IPS-NIHi7 (cell line): ENCODE measurements around the gene TENM3.
"Not testable (repeated sequence)": the region's sequence is repeated elsewhere in the genome, so short reads cannot be mapped to it uniquely, and the experiment has no call there.

Experiments used
- DNase-seq: peaks from one replicate; pipeline ENCODE4 v3.0.0; 2012; ENCODE audit warnings: mixed read lengths; ENCODE audit errors: extremely low spot score

TENM3 gene

DNA sequence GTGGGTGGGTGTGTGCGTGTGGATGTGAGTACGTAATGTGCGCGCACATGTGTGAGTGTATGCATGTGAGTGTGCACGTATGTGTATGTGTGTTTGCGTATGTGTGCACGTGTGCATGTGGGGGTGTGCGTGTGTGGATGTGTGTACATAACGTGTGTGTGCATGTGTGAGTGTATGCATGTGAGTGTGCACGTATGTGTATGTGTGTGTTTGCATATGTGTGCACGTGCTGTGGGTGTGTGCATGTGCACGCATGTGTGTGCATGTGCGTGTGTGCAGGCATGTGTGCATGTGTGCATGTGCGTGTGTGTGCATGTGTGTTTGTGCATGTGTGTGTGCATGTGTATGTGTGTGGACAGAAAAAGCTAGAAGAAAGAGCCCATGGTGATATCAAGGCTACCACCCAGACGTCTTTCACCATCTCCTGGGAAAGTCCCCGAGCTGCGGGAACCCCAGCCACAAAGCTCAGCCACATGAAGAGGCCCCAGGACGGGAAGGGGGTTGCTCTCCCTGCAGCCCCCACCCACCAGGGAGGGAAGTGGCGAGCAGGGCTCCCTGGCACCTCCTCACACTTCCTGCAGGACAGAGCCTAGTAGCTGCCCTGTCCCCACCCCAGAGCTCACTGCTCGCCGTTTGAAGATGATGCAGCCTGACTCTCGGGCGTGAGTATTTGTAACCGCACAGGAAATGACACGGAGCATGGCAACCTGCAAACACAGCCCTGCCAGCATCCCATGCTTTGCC lies 565.6 kb downstream of the TENM3 start:
- no peak for DNase-seq

DNA sequence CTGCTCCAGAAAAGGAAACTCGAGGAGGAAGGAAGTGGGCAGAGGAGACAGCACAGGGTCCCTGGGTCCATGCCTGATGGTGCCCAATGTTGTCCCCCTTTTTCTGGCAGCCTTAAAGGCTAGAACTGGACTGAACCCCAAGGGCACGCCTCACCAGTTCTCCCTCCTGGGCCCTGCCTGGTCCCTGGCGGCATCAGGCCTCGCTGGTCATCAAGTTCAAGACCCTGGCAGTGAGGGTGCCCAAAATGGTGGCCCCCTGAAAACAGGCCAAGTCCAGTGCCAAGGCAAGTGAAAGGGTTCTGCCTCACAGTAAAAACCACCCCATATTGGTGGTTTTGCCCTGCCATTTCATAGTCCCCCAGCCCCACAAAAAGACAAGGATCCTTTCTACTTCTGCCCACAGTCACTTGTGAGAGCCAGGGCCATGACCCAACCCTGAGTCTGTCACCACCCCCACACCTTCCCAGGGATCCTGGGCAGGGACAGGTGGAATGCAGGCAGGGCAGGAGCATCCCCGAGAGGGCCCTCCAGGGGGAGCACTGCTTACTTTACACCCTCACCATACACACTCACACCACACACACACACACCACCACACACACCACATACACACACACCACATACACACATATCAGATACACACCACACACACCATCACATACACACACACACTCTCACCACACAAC lies 566.4 kb downstream of the TENM3 start:
- DNase-seq: peak; percentile 68

DNA sequence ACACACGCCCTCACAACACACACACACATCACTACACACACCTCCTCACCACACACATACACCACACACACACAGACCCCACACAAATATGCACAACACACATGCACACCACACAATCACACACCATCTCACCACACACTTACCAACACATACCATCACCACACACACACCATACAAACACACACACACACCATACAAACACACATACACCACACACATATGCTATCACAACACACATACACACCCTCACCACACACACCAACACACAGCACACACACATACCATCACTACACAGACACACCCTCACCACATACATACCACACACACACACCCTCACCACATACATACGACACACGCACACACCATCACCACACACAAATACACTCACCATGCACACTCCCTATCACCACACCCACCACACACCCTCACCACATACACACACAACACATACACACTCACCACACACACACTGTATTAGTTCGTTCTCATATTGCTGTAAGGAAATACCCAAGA lies 567.0 kb downstream of the TENM3 start:
- no peak for DNase-seq

DNA sequence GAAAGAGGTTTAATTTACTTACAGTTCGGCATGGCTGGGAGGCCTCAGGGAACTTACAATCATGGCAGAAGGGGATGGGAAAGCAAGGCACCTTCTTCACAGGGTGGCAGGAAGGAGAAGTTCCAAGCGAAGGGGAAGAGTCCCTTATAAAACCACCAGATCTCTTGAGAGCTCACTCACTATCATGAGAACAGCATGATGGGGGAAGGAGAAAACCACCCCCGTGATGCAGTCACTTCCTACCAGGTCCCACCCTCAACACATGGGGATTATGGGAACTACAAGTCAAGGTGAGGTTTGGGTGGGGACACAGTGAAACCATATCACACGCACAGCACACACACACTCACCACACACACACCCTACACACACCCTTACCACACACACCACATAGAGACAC lies 569.7 kb downstream of the TENM3 start:
- no peak for DNase-seq

DNA sequence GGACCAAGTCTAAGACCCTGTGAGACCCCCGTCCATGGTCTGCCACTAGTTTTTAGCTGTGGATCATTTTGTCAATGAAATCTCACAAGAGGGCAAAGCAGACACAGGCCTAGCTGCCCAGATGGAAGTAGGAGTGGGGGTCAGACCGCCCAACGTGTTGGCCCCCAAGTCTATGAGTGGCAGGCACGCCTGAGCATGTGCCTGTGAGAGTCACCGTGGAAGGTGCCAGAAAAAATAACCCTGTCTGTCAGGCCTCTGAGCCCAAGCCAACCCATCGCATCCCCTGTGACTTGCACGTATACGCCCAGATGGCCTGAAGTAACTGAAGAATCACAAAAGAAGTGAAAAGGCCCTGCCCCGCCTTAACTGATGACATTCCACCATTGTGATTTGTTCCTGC lies 570.9 kb downstream of the TENM3 start:
- DNase-seq: not testable (repeated sequence)

DNA sequence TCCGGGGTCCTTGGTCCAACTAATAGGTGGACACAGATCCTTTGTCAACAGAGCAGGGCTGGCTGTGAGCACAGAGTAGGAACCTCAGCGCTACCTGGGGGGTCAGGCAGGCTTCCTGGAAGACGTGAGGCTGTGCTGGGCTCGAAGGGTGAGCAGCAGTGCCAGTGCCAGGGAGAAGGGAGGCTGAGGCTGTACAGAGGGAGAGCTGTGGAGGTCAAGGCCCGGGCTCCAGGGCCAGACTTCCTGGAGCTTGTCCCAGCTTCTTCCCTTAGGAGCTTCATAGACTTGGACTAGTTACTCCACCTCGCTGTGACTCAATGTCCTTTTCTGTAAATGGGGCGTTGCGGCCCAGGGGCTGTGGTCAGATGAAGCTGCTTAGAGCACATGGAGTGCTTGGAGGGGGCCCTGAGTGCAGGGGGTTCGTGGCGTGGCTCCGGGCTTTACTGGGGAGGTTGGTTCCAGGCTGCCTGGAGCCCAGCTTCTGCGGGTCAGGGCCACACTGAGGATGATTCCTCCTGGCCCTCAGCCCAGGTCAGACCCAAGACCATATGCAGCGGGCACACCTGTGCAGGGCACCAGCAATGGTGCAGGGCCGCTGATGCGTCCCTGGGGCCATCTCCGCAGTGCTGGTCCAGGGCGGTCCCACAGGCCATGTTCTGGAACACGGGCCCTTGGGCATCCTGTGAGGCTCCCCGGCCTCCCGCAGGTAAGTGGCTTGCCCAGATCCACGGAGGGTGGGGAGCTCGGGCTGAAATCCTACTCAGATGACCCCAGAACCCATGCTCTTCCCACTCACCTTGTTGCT lies 575.9 kb downstream of the TENM3 start:
- DNase-seq: no peak

DNA sequence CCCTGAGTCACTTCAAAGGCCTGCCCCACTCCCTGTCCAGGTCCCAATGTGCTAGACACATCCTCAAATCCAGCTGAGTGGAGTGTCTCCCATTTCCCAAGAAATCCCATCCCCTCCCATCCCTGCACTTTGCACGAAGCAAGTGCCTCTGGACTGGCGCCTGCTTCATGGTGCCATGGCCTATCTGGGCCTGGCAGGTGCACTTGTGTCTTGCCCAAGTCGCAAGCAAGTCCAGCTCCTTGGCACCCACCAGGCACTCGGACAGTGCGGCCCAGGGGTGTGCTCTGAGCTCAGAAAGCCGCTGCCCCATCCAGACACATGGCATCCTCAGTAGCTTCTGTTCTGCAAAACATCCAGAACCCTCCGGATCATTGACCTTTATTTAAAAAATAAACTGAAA lies 576.5 kb downstream of the TENM3 start:
- no peak for DNase-seq

DNA sequence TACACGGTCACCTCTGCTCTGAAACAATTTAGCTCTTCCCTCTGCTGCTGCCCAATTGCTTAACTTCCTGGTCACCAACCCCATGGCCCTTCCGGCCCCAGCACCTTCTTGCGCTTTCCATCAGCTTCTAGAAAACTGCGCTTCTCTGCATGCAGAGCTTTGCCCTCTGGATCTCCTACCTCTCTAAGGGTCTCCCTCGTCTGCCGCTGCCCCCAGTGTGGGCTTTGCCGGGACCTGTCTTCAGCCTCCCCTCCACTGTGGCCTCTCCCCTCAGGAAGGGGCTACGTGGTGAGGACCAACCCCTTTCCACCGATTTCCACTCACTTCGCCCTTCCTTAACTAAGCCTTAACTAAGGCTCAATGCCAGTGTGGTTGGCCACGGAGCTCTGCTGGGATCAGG lies 579.4 kb downstream of the TENM3 start:
- no peak for DNase-seq

DNA sequence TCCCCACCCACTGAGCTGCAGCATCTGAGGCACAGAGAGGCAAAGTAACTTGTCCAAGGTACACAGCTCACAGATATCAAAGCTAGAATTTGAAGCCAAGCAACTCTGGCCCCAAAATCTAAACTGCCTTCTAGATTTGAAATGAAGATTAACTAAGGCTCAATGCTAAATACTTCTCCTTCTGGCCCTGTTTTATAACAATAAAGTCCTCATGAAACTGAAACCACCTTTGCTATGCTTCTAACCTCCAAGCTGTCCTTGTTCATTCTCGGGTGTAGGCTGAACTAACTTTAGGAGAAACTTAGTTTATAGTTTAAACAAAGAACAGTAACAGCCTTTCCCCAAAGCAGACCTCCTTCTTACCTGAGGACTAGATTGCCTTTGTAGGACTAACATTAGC lies 580.4 kb downstream of the TENM3 start:
- DNase-seq: no peak

DNA sequence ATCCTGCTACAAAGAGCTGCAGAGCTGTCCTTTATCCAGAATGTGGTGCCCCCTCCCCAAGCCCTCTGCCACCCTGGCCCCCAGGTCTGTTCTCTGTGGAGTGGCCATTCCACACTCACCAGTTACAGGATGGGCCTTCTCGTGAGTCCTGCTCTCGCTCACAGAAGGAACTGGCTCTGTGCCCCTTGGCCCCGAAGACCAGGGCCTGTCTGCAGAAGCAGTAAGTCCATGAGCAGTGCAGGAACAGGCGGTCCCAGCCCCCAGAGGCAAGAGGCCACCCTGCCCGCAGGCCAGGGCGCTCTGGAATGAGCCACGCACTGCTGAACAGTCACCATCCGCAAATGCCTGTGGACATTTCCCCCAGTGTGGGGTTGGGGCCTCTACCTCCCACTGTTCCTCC lies 581.8 kb downstream of the TENM3 start:
- DNase-seq: no peak

DNA sequence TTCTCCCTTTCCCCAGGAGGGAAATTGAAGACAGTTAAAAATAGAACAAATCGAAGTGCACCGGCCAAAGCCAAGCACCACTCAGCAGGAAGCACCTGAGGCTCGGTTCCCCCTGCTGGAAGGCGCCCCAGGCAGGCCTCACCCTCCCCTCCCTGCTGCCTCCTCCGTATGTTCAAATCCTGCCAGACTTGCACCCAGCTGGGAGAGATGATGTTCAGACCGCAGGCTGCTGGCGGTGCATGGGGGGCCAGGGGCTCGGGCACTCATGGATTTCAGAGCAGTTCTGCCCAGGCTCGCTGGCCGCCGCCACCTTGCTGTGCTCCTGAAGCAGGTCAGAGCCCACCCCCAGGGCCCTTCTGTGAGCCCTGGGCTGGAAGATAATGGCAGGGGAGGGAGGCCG lies 582.6 kb downstream of the TENM3 start:
- DNase-seq: no peak

DNA sequence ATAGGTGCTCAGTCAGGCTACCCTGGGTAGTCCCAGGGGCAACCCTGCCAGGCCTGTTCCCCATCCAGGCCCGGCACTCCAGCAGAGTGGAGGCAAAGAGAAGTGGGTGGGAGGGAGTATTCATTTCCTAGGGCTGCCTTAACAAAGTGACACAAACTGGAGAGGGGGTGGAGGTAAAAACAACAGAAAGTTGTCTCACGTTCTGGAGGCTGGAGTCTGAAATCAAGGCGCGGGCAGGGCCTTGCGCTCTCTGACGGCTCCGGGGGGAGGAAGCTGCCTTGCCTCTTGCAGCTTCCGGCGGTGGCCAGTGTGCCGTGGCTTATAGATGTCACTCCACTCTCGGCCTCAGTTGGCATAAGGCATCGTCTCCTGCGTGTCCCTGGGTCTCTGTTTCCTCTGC lies 583.2 kb downstream of the TENM3 start:
- DNase-seq: no peak

DNA sequence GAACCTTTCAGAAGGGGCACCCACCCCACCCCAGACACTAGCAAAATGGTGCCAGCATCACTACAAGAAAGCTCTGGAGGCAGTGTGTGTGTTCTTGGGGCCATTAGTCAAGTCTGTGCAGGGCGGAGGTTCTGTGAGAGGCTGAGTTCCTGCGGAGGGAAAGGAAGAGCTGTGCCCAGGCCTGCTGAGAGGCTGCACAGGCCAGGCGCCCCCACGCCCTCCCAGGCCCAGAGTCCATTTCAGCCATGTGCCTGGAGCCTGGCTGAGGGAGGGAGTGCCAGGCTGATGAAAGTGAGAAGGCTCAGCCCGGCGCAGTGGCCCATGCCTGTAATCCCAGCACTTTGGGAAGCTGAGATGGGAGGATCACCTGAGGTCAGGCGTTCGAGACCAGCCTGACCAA lies 584.0 kb downstream of the TENM3 start:
- DNase-seq: no peak

DNA sequence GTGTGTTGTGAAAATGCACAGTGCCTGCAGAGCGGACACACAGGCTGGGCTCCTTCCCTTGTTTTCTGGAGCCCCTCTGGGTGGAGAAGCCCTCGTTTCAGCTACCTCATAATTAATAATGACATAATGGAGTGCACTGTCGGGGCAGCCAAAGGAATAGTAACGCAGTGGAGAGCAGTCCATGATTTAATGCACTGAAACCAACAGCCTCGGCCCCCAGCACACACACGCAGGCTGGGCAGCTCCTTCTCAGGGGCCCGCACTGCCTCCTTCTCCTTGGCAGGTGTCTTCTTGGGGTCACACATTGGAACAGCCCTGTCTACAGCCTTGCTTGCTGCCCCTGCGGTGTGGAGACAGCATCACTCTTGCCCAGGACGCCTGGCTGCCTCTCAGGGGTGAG lies 584.8 kb downstream of the TENM3 start:
- DNase-seq: no peak

DNA sequence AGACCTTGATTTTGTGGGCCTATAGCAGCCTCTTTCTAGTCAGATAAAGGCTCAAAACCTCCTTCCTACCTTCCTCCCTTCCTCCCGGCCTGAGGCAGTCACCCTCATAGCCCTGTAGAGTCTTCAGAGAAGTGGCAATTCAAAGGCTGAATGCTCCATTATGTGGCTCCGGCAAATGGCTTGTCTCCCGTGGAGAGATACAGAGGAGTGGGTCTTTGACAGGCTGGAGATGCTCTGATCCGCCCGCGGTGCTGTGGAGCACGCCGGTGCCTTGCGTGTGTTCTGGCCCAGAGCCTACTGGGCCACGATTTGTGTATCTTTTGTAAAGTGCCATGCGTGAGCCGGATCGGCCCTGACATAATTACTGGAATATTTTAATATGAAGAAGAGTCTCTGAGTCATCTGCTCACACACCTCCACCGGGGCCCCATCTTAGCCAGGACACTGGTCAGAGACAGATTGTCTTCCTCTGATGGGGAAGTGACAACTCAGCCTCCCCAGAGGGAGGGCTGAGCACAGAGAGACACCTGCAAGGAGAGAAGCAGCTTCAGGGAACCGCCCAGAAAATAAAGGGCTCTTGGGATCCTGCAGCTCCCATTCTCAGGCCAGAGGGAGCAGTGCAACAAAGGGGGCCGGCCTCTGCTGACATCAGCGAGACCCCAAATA lies 585.3 kb downstream of the TENM3 start:
- no peak for DNase-seq

DNA sequence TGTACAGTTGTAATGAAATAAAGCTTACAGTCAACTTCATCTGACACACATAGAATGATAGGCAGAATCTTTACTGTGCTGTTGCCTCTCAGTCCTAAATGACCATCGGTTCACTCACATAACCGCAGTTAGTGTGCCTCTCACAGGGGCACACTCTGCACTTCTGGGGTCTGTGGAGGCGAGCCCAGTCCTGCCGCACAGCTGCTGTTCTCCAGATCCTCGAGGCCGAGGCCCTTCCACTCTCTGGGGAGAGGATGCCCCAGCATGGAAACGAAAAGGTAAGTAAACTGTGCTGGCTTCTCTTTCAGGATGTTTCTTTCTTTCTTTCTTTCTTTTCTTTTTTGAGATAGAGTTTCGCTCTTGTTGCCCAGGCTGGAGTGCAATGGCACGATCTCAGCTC lies 586.0 kb downstream of the TENM3 start:
- no peak for DNase-seq

DNA sequence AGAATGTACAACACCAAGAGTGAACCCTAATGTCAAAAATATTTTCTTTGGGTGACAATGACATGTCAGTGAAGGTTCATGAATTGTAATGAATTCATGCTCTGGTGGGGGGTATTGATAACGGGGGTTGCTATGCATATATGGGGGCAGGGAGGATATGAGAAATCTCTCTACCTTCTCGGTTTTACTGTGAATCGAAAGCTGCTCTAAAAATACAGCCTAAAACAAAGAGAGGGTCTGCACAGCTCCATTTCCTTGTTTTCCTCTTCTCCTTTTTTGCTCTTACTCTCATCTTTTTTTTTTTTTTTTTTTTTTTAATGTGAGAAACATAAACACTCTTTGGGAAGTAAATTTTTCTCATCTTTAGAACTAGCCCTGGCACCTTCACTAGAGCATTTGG lies 588.2 kb downstream of the TENM3 start:
- DNase-seq: no peak

DNA sequence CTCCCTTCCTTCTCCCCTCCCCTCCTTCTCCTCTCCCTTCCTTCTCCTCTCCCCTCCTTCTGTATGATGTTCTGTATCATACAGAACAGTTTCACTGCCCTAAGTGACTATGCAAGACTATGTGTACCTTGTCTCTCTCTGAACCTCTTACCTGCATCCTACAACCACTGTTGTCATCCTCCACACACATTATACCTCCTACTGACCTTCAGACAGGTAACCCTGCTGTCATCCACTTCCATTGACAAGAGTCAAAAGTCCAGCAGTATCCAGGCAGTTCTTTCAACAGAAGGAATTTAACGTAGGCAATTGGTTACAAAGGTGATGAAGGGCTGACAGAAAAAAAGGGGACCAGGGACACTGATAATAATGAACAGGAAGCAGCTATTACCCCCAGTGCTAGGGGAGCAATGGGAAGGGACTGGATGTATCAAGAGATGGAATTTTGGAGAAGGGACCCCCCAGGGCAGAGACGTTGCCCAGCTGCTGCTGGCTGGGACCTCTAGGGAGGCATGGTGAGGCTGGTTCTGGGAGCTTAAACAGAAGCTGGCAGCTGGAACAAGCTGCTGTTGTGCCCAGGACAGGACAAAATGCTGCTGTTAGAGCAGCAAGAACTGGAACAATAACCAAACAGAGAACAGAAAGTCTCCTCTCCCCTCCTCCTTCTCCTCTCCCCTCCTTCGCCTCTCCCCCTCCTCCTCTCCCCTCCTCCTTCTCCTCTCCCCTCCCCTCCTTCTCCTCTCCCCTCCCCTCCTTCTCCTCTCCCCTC lies 589.3 kb downstream of the TENM3 start:
- no peak for DNase-seq

DNA sequence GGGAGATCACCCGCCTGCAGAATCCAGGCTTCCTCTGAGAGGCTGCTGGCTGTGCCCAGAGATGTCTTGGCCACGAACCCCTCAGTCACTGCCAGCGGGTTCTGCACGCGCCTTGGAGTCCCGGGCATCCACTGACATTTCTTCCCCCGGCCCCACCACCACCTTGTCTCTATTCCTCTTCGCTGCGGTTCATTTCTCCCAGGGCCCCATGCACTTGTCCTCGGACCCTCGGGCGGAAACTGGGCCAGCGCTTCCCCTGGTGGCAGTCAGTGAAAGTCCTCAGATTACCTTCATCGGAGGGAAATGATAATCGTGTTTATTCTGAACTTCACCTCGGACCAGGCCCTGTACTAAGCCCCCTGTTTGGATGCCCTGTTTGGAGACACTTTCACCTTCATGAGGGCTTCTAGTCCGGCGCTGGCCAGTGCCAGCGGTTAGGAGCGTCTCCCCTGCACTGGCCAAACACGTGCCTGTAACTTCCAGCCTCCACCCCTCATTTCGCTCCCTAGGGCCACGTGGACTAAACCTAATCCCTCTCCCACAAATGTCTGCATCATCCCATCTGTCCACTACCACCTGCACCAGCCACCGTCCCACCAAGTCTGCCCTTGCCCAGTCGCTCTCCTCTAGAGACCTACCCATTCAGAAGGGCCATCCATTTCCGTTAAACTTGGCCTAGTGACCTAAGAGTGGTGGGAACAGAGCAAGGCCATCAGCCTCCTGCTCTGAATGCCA lies 592.0 kb downstream of the TENM3 start:
- DNase-seq: peak; percentile 40

DNA sequence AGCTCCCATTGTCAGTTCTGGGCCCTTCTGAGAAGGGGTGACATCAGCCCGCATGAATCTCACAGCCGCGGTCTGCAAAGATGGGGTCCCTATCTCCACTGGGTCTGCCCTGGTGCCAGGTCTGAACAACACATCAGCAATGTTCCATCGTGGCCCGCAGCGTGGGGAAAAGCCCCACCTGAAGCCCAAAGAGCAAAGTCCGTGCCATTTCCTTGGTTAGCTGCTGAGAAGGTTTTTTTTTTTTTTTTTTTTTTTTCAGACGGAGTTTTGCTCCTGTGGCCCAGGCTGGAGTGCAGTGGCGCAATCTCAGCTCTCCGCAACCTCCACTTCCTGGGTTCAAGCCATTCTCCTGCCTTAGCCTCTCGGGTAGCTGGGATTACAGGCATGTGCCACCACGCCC lies 594.6 kb downstream of the TENM3 start:
- no peak for DNase-seq

DNA sequence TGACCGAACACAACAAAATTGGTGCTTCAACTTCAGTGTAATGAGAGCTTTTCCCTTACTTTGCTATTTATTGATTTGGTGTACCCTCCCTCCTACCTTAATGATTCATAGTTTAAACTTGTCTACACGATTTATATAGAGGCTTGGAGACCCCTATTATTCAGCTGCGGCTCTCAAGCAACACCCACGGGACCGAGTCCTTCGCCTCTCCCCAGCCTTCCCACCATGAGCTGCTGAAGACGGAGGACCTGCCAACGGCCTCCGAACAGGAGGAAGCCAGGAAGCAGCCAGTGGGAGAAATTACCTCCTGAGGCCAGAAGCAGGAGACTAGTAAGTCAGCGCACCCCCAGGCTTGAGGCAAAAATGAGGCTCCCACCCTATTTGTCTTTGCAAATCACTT lies 595.3 kb downstream of the TENM3 start:
- no peak for DNase-seq
